VCaP (cell line): ENCODE data around the gene MICU2.

Experiments
- H3K27ac ChIP-seq: fragments of 450-650 bp; 2 replicates; pipeline ENCODE4 v1.5.1; 2017
- CTCF ChIP-seq: fragments of 450-650 bp; conservative IDR thresholded peaks from 2 replicates; pipeline ENCODE4 v1.5.1; 2017; ENCODE audit warnings: mild to moderate bottlenecking, moderate library complexity

MICU2 gene

GRCh38 chr13:21579754-21580316 is 24.1 kb downstream of the MICU2 start:
- H3K27ac ChIP-seq = peak overlapping the region; percentile 78
- TF ChIP-seq CTCF = no peak

GRCh38 chr13:21578748-21579147 is 25.2 kb downstream of the MICU2 start:
- TF ChIP-seq CTCF = no peak
- peak overlapping the region; percentile 78 for H3K27ac ChIP-seq

- no peak overlapping the region; the same call in 1 of the 2 replicates for H3K27ac ChIP-seq
- TF ChIP-seq CTCF = no peak
These were observed 27.5 kb downstream of the MICU2 start for GRCh38 chr13:21576426-21576825.

GRCh38 chr13:21573920-21574712 is 29.9 kb downstream of the MICU2 start:
- TF ChIP-seq CTCF = no peak
- H3K27ac ChIP-seq = no peak overlapping the region

GRCh38 chr13:21569686-21570085 is 34.3 kb downstream of the MICU2 start:
- peak overlapping the region; percentile 82 for H3K27ac ChIP-seq
- TF ChIP-seq CTCF = no peak

- no peak overlapping the region for H3K27ac ChIP-seq
- no peak for TF ChIP-seq CTCF
These were observed 35.1 kb downstream of the MICU2 start for GRCh38 chr13:21568854-21569253.

GRCh38 chr13:21567714-21568113 is 36.3 kb downstream of the MICU2 start:
- no peak overlapping the region for H3K27ac ChIP-seq
- TF ChIP-seq CTCF = no peak
